Stomach (tissue), 9 donors: ENCODE results near the gene PLSCR2. TPM values are rescaled to one million over a fixed set of nuclear protein-coding genes. Genes with fewer than 3 reads are reported as not detected.
"Not testable (repeated sequence)": the region's sequence is repeated elsewhere in the genome, so short reads cannot be mapped to it uniquely, and the experiment has no call there.

Experiments
- DNase-seq, 2 donors: peaks; one replicate each; pipeline versions ENCODE4 v3.0.0 to v3.0.0-alpha.2; 2013 to 2019
- H3K27ac ChIP-seq, 5 donors: fragments of 200-600 bp in 4 of 5; sonication (generic) in 4 of 5; one replicate each; pipeline ENCODE4 v1.5.1; 2013 to 2019; ENCODE audit warnings: mild to moderate bottlenecking in 1 of 5, moderate library complexity in 1 of 5
- H3K27me3 ChIP-seq, 3 donors: fragments of 200-600 bp; sonication (generic); one replicate each; pipeline ENCODE4 v1.5.1; 2017 to 2019; ENCODE audit warnings: mixed run types in 1 of 3
- H3K36me3 ChIP-seq, 4 donors: fragments of 200-600 bp; sonication (generic); 1 replicate in 3 of 4; 2 replicates in 1 of 4; pipeline ENCODE4 v1.5.1; 2016 to 2019
- H3K4me1 ChIP-seq, 4 donors: fragments of 200-600 bp; sonication (generic); one replicate each; pipeline ENCODE4 v1.5.1; 2016 to 2019
- H3K4me3 ChIP-seq, 4 donors: fragments of 200-600 bp; sonication (generic) in 3 of 4; one replicate each; pipeline ENCODE4 v1.5.1; 2016 to 2019; ENCODE audit warnings: mild to moderate bottlenecking in 1 of 4
- H3K9me3 ChIP-seq, 4 donors: fragments of 200-600 bp; sonication (generic); one replicate each; pipeline ENCODE4 v1.5.1; 2016 to 2019
- EP300 ChIP-seq: sonication (generic); formaldehyde crosslinking; IDR thresholded peaks from one replicate; pipeline ENCODE4 v1.6.1; 2017; ENCODE audit warnings: antibody characterized with exemption
- POLR2A ChIP-seq, 4 donors: fragments of 450-650 bp; IDR thresholded peaks; one replicate each; pipeline ENCODE4 v1.6.1; 2016; ENCODE audit warnings: antibody characterized with exemption in 4 of 4, control low read depth in 2 of 4, mild to moderate bottlenecking in 1 of 4, moderate library complexity in 1 of 4
- POLR2AphosphoS5 ChIP-seq, 3 donors: sonication (generic); formaldehyde crosslinking; IDR thresholded peaks; one replicate each; pipeline ENCODE4 v1.6.1; 2016; ENCODE audit warnings: antibody characterized with exemption in 3 of 3
- WGBS, 5 donors: extraction: QIAGEN DNeasy Blood & Tissue Kit in 3 of 5; methylation state at CpG; one replicate each; pipeline versions ENCODE4 v1.1.5 to v1.1.7; 2013 to 2018; 5-methylcytosine and 5-hydroxymethylcytosine counted together
- intact Hi-C: fragments of 100-400 bp; cut with DNase I; formaldehyde crosslinking; loops from one replicate; pipeline ENCODE4 v1.15.1; 2023; ENCODE audit warnings: low total_unique reads
- polyA plus RNA-seq, 3 donors: library from polyadenylated mRNA; stranded (reverse); fragments of 200-250 nt; gene quantifications; one replicate each; pipeline ENCODE4 v1.2.3, GENCODE V29; 2013
- total RNA-seq, 5 donors: library from RNA; depleted of rRNA; stranded (reverse); fragments of >200 nt; gene quantifications; one replicate each; pipeline versions ENCODE4 v1.1.0 to v1.2.3, GENCODE V29; 2014 to 2016
- TF ChIP-seq, protein P1 (sequence below), 7 experiments: fragments of 450-650 bp in 4 of 7; fragments of 200-600 bp in 3 of 7; sonication (generic) in 3 of 7; IDR thresholded peaks; one replicate each; pipeline ENCODE4 v1.5.1; 2016 to 2019; ENCODE audit warnings: antibody characterized with exemption in 7 of 7, control low read depth in 2 of 7, mild to moderate bottlenecking in 1 of 7
- donor health status: healthy with polysubstance abuse.
- donor health status: Bipolar disorder and iron deficiency.
- donor health status: healthy.

Gene PLSCR2
- total and polyA plus RNA-seq, 8 donors: 0.20 to 0.73 TPM; not detected in 6

DNA sequence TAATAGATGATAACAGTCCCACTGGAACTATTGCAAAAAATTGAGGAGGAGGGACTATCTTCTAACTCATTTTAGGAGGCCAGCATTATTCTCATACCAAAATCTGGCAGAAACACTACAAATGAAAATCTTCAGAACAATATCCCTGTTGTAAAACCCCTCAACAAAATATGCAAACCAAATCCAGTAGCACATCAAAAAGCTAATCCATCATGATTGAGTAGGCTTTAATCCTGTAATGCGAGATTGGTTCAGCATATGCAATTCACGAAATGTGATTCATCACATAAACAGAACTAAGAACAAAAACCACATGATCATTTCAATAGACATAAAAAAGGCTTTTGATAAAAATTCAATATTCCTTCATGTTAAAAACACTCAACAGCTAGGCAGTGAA, 23.9 kb upstream of the PLSCR2 start:
- TF ChIP-seq POLR2AphosphoS5 (IDR thresholded peaks at IDR 0.05) (no peak), POLR2A (IDR thresholded peaks at IDR 0.05) (no peak)
- TF ChIP-seq, protein P1, sequence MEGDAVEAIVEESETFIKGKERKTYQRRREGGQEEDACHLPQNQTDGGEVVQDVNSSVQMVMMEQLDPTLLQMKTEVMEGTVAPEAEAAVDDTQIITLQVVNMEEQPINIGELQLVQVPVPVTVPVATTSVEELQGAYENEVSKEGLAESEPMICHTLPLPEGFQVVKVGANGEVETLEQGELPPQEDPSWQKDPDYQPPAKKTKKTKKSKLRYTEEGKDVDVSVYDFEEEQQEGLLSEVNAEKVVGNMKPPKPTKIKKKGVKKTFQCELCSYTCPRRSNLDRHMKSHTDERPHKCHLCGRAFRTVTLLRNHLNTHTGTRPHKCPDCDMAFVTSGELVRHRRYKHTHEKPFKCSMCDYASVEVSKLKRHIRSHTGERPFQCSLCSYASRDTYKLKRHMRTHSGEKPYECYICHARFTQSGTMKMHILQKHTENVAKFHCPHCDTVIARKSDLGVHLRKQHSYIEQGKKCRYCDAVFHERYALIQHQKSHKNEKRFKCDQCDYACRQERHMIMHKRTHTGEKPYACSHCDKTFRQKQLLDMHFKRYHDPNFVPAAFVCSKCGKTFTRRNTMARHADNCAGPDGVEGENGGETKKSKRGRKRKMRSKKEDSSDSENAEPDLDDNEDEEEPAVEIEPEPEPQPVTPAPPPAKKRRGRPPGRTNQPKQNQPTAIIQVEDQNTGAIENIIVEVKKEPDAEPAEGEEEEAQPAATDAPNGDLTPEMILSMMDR (IDR thresholded peaks at IDR 0.05): no peak
- H3K4me1 ChIP-seq: no peaks in the 10 kb centered on the region
- H3K36me3 ChIP-seq: no peaks in the 10 kb centered on the region
- no peaks in the 10 kb centered on the region for H3K27me3 ChIP-seq
- no peak overlapping the region for H3K27ac ChIP-seq
- H3K9me3 ChIP-seq: peaks cover 0 to 9% (median 2%) of the 10 kb centered on the region in 4 donors
- intact Hi-C loops: no loop called here
- no peak for DNase-seq
- WGBS, 5 donors: 56 to 79% (median 72%) methylated on average over 2 of the region's 2 CpGs
- no peak overlapping the region for H3K4me3 ChIP-seq

DNA sequence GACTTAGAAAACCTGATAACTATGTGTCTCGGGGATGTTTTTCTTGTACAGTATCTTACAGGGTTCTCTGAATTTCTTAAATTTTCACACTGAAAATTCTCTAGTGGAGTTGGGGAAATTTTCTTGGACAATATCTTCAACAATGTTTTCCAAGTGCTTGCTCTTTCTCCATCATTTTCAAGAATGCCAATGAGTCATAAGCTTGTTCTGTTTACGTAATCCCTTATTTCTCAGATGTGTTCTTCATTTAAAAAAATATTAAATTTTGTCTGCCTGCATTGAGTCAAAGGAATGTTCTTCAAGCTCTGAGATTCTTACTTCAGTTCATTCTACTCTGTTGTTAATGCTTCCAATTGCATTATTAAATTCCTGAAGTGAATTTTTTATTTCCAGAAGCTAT, 21.9 kb upstream of the PLSCR2 start:
- no peaks in the 10 kb centered on the region for H3K4me1 ChIP-seq
- TF ChIP-seq POLR2A (IDR thresholded peaks at IDR 0.05) (no peak), EP300 (no peak), POLR2AphosphoS5 (IDR thresholded peaks at IDR 0.05) (no peak)
- TF ChIP-seq, protein P1 (IDR thresholded peaks at IDR 0.05): no peak
- no peak for DNase-seq
- H3K27ac ChIP-seq: no peak overlapping the region
- no peak overlapping the region for H3K4me3 ChIP-seq
- intact Hi-C loops: no loop called here
- H3K36me3 ChIP-seq: no peaks in the 10 kb centered on the region
- H3K27me3 ChIP-seq: no peaks in the 10 kb centered on the region
- 47 to 94% (median 49%) methylated on average over 2 of the region's 2 CpGs for WGBS, 5 donors
- peaks cover 0 to 9% (median 2%) of the 10 kb centered on the region in 4 donors for H3K9me3 ChIP-seq

DNA sequence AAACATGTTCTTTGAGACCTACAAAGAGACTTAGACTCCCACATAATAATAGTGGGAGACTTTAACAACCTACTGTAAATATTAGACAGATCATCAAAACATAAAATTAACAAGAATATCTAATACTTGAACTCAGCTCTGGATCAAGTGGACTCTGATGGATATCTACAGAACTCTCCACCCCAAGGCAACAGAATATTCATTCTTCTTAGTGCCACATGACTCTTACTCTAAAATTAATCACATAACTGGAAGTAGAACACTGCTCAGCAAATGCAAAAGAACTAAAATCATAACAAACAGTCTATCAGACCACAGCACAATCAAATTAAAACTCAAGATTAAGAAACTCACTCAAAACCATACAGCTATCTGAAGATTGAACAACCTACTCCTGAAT, 15.9 kb upstream of the PLSCR2 start:
- H3K27ac ChIP-seq: no peak overlapping the region
- TF ChIP-seq POLR2A (IDR thresholded peaks at IDR 0.05) (no peak), EP300 (no peak), POLR2AphosphoS5 (IDR thresholded peaks at IDR 0.05) (no peak)
- TF ChIP-seq, protein P1 (IDR thresholded peaks at IDR 0.05): no peak
- intact Hi-C loops: no loop called here
- peaks cover 0 to 6% (median 5%) of the 10 kb centered on the region in 4 donors for H3K9me3 ChIP-seq
- no peak overlapping the region for H3K4me3 ChIP-seq
- H3K36me3 ChIP-seq: no peaks in the 10 kb centered on the region
- no peak for DNase-seq
- no peaks in the 10 kb centered on the region for H3K4me1 ChIP-seq
- no peaks in the 10 kb centered on the region for H3K27me3 ChIP-seq

DNA sequence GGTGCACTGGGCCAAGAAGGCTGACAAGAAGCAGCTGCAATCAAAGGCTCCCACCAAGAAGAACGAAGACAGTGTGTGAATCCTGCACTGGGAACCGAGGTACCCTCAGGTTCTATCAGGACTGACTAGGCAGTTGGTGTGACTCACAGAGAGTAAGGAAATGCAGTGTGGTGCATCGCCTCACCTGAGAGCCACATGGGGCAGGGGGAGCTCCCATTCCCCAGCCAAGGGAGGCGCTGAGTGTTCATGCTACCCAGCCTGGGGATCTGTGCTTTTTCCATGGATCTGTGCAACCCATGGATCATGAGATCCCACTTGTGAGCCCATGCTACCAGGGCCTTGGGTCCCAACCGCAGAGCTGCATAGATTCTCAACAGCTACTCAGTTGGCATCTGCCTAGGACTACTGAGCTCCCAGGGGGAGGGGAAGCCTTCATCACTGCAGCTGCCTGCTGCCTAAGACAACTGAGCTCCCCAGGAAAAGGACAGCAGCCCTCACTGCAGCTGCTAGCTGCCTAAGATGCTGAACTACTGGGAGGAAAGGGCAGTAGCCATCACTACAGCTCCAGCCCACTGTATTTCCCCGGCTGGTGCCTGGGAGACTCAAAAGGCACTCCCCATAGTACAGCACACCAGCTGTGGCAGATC, 6.9 kb upstream of the PLSCR2 start:
- H3K9me3 ChIP-seq: no peaks in the 10 kb centered on the region
- DNase-seq: peak in 1 of 2 donors; percentile 34
- TF ChIP-seq POLR2AphosphoS5 (IDR thresholded peaks at IDR 0.05) (no peak), POLR2A (IDR thresholded peaks at IDR 0.05) (no peak), EP300 (no peak)
- TF ChIP-seq, protein P1 (IDR thresholded peaks at IDR 0.05): no peak
- peaks cover 0 to 8% (median 0%) of the 10 kb centered on the region in 3 donors for H3K27me3 ChIP-seq
- WGBS, 5 donors: 87 to 97% (median 93%) methylated on average over 5 to 6 of the region's 6 CpGs
- intact Hi-C loops: no loop called here
- no peaks in the 10 kb centered on the region for H3K4me1 ChIP-seq
- H3K36me3 ChIP-seq: no peaks in the 10 kb centered on the region
- H3K27ac ChIP-seq: no peak overlapping the region
- H3K4me3 ChIP-seq: no peak overlapping the region

DNA sequence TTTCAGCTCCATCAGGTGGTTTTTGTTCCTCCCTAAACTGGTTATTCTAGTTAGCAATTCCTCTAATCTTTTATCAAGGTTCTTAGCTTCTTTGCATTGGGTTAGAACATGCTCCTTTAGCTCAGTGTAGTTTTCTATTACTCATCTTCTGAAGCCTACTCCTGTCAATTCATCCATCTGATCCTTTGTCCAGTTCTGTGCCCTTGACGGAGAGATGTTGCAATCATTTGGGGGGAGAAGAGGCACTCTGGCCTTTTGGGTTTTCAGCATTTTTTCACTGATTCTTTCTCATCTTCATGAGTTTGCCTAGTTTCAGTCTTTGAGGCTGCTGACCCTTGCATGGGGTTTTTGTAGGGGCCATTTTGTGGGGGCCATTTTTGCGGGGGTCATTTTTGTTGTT, 5.6 kb upstream of the PLSCR2 start:
- H3K4me1 ChIP-seq, H3K4me3 ChIP-seq, H3K36me3 ChIP-seq, DNase-seq, H3K27ac ChIP-seq, H3K27me3 ChIP-seq, intact Hi-C loops, H3K9me3 ChIP-seq: not testable (repeated sequence)
- WGBS, 5 donors: 81 to 92% (median 89%) methylated on average over 2 of the region's 2 CpGs
